HG02885 (cell line): ENCODE measurements around the gene VSTM4.

Experiments
- ATAC-seq: cut with Tn5 transposase; IDR thresholded peaks from one replicate; pipeline ENCODE4 v1.9.1; 2021; ENCODE audit warnings: mild to moderate bottlenecking; ENCODE audit not compliant: unreplicated experiment, poor library complexity

VSTM4 gene

GRCh38 chr10:49096890-49097445 lies 18.4 kb downstream of the VSTM4 start:
- ATAC-seq = no peak

- no peak for ATAC-seq
Observed at GRCh38 chr10:49094646-49095045, 20.7 kb downstream of the VSTM4 start.

- ATAC-seq = no peak
Observed at GRCh38 chr10:49093922-49094321, 21.4 kb downstream of the VSTM4 start.

GRCh38 chr10:49092477-49092876 lies 22.8 kb downstream of the VSTM4 start:
- ATAC-seq = no peak

- ATAC-seq = no peak
Observed at GRCh38 chr10:49091450-49092210, 23.7 kb downstream of the VSTM4 start.

- no peak for ATAC-seq
Observed at GRCh38 chr10:49090696-49091380, 24.5 kb downstream of the VSTM4 start.

GRCh38 chr10:49090189-49090575 lies 25.1 kb downstream of the VSTM4 start:
- ATAC-seq = no peak

GRCh38 chr10:49089557-49090188 lies 25.6 kb downstream of the VSTM4 start:
- ATAC-seq = no peak

- no peak for ATAC-seq
Observed at GRCh38 chr10:49089152-49089551, 26.2 kb downstream of the VSTM4 start.

GRCh38 chr10:49086889-49087288 lies 28.4 kb downstream of the VSTM4 start:
- no peak for ATAC-seq

- ATAC-seq = no peak
Observed at GRCh38 chr10:49083261-49083660, 32.1 kb downstream of the VSTM4 start.

GRCh38 chr10:49082766-49083165 lies 32.6 kb downstream of the VSTM4 start:
- no peak for ATAC-seq

GRCh38 chr10:49081547-49082275 lies 33.6 kb downstream of the VSTM4 start:
- ATAC-seq = no peak

GRCh38 chr10:49080965-49081364 lies 34.4 kb downstream of the VSTM4 start:
- ATAC-seq = no peak

- ATAC-seq = no peak
Observed at GRCh38 chr10:49080071-49080470, 35.3 kb downstream of the VSTM4 start.

GRCh38 chr10:49079499-49079898 lies 35.8 kb downstream of the VSTM4 start:
- ATAC-seq = no peak

GRCh38 chr10:49079072-49079471 lies 36.2 kb downstream of the VSTM4 start:
- ATAC-seq = no peak

GRCh38 chr10:49078433-49078832 lies 36.9 kb downstream of the VSTM4 start:
- ATAC-seq = no peak

GRCh38 chr10:49076741-49077521 lies 38.4 kb downstream of the VSTM4 start:
- no peak for ATAC-seq

GRCh38 chr10:49076319-49076718 lies 39.0 kb downstream of the VSTM4 start:
- ATAC-seq = no peak
